IPS DF 6.9 (cell line): ENCODE data around the gene CHRNB2.

Source experiments
- DNase-seq: peaks from one replicate; pipeline ENCODE4 v3.0.0-alpha.2; 2013; ENCODE audit warnings: low read depth, low spot score
- H3K27ac ChIP-seq: one replicate; pipeline ENCODE4 v1.5.1; 2013; ENCODE audit warnings: low read length, control low read depth
- H3K27me3 ChIP-seq: 2 replicates; pipeline ENCODE4 v1.6.1; 2013; ENCODE audit warnings: mild to moderate bottlenecking, low read length; ENCODE audit not compliant: control insufficient read depth, insufficient read depth
- H3K36me3 ChIP-seq: 2 replicates; pipeline ENCODE4 v1.6.1; 2013; ENCODE audit warnings: low read length; ENCODE audit not compliant: control insufficient read depth, insufficient read depth
- H3K4me1 ChIP-seq: 2 replicates; pipeline ENCODE4 v1.6.1; 2013; ENCODE audit warnings: low read length; ENCODE audit not compliant: control insufficient read depth, insufficient read depth
- H3K4me3 ChIP-seq: 2 replicates; pipeline ENCODE4 v1.5.1; 2013; ENCODE audit warnings: mild to moderate bottlenecking, low read length
- H3K9me3 ChIP-seq: 2 replicates; pipeline ENCODE4 v1.6.1; 2013; ENCODE audit warnings: low read length, inconsistent platforms; ENCODE audit not compliant: control insufficient read depth, insufficient read depth
- WGBS: extraction: QIAGEN DNeasy Blood & Tissue Kit; methylation state at CpG from one replicate; pipeline ENCODE4 v1.1.7; 2013; ENCODE audit warnings: mixed read lengths, missing lambda C conversion rate; ENCODE audit not compliant: insufficient read length, insufficient coverage; 5-methylcytosine and 5-hydroxymethylcytosine counted together

Gene CHRNB2

DNA sequence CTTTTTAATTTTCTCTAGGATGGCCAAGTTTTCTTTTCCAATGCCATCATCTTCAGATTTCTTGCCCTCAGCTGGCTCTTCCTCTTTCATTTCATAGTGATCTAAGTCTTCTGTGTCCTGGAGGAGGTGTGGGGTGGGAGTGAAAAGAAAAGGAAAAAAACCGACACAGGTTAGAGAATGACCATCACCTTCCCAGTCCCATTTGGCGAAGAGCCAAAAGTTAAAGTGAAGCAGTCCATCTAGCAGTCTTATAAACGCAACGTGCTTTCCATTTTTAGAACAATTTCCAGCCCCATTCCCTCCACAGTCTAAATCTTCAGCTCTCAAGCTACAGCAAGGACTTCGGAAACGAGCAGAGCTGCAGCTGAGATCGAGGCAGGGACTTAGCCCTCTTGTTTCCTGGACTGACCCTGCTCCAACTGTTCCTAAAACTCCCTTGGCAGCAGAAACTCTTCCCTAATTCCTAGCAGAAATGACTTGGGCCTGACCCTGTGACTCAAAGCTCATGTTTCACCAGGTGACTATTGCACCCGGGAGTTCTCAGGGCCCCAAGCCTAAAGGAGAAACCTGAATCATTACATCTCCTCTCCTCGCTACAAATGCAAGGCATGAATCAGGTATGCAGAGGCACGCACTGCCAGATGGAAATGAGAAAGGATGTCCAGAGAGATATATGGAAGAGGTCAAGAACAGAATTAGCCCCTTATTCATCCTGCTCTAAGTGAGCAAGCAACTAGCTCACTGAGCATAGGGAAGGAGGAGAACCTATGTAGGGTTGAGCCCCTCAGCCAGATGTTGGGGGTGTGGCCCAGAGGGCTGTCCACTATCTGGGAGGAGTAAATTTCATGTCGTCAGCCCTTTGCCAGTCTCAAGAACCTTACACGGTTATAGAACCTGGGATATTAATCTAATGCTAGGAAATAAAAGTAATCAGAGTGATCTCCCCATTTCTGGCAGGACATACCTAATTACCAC lies 14.2 kb upstream of the CHRNB2 start:
- no peaks in the 10 kb centered on the region for H3K9me3 ChIP-seq
- H3K27me3 ChIP-seq, result no peaks in the 10 kb centered on the region
- peaks cover 46% of the 10 kb centered on the region for H3K36me3 ChIP-seq
- H3K4me1 ChIP-seq, result peaks cover 6% of the 10 kb centered on the region; the same call in 1 of the 2 replicates
- no peak overlapping the region for H3K27ac ChIP-seq
- DNase-seq, result no peak
- no CpG with 5 or more reads among the region's 12 CpGs for WGBS
- H3K4me3 ChIP-seq, result no peak overlapping the region

GRCh38 chr1:154556422-154556821 lies 11.2 kb upstream of the CHRNB2 start:
- no peaks in the 10 kb centered on the region for H3K9me3 ChIP-seq
- H3K27me3 ChIP-seq, result no peaks in the 10 kb centered on the region
- H3K36me3 ChIP-seq, result peaks cover 31% of the 10 kb centered on the region
- no peak overlapping the region for H3K27ac ChIP-seq
- WGBS, result no CpG with 5 or more reads among the region's 4 CpGs
- peaks cover 6% of the 10 kb centered on the region; the same call in 1 of the 2 replicates for H3K4me1 ChIP-seq
- no peak overlapping the region for H3K4me3 ChIP-seq
- no peak for DNase-seq

- WGBS, result no CpG with 5 or more reads among the region's 7 CpGs
- H3K4me3 ChIP-seq, result peak overlapping the region; percentile 55; the same call in 1 of the 2 replicates
- peaks cover 6% of the 10 kb centered on the region; the same call in 1 of the 2 replicates for H3K4me1 ChIP-seq
- H3K27me3 ChIP-seq, result no peaks in the 10 kb centered on the region
- no peaks in the 10 kb centered on the region for H3K9me3 ChIP-seq
- H3K36me3 ChIP-seq, result peaks cover 22% of the 10 kb centered on the region
- H3K27ac ChIP-seq, result no peak overlapping the region
- no peak for DNase-seq
These were observed 10.2 kb upstream of the CHRNB2 start for GRCh38 chr1:154557248-154557938.

GRCh38 chr1:154557939-154558719 lies 9.4 kb upstream of the CHRNB2 start, which contains the start of gene UBE2Q1:
TSS of gene UBE2Q1 (minus strand) at chr1:154558662. CDS start at chr1:154558553, 109 bp downstream.
- H3K4me1 ChIP-seq, result peaks cover 6% of the 10 kb centered on the region; the same call in 1 of the 2 replicates
- peak within 1 kb of the TSS; percentile 55 for H3K4me3 ChIP-seq
- no peaks in the 10 kb centered on the region for H3K27me3 ChIP-seq
- DNase-seq, result no peak
- no CpG with 5 or more reads among the region's 69 CpGs for WGBS
- H3K27ac ChIP-seq, result no peak within 1 kb of the TSS
- no peaks in the 10 kb centered on the region for H3K9me3 ChIP-seq
- H3K36me3 ChIP-seq, result peaks cover 17% of the 10 kb centered on the region; the same call in 1 of the 2 replicates

DNA sequence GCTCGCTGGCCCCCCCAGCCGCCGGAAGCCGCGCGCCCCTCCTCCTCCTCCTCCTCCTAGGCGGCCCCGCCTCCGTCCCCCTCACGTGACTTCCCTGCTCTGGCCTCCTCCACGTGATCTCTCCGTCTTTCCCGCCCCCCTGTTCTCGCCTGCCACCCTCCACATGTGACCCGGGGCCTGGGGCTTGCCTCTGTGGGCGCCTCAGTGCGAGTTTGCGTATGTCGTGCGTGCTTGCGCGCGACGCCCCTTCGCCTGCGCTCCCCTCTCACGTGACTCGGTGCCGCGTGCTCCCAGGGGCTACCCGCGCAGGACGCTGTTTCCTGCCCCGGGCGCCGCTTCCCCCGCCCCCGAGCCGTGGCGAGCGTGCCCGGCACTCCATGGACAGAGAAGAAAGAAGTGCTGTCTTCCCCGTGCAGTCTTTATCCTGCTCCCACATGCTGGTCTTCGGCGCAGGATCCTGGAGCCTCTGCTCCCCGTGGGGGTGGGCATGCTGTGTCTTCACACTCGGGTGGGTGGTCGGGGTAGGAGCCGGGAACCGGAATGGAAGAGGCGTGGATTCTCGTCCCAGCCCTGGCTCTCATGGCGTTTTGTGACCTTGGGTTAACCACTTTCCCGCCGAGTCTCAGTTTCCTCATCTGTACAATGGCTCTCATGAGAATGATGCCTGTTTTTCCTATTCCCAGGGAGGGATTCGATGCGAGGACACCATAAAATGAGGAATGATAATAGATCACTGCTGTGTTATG lies 8.7 kb upstream of the CHRNB2 start:
- Histone ChIP-seq H3K27ac (no peak overlapping the region), H3K9me3 (no peaks in the 10 kb centered on the region), H3K36me3 (peaks cover 11% of the 10 kb centered on the region; the same call in 1 of the 2 replicates), H3K4me3 (peak overlapping the region; percentile 55; the same call in 1 of the 2 replicates), H3K4me1 (peaks cover 6% of the 10 kb centered on the region; the same call in 1 of the 2 replicates), H3K27me3 (no peaks in the 10 kb centered on the region)
- peak; percentile 89 for DNase-seq
- no CpG with 5 or more reads among the region's 57 CpGs for WGBS

DNA sequence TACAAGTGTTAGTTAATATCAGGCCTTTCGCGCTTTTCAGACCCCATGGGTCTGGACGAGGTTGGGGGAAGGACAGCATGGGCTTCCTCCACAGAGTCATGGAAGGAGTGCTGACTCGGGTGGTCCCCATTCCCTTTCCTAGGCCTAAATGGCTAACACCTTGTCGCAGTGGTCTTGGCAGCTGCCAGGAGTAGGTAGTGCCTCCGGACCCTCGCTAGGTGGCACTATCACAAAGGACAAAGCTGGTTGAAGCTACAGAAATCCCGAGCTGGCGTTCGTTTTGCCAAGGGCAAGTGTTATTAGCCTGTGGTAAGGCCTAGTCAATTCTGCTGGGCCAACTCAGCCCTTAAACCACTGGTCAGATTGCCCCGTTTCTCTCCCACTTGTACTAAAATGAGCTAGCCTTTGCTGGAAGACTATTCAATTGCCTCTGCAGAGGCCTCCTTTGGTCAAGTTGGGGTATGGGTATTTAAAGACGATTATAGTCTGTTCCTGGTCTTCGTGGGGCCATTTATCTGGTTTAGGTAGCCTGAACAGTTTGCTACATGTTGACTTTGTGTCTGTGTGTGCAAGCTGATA lies 8.0 kb upstream of the CHRNB2 start:
- H3K4me3 ChIP-seq, result no peak overlapping the region; the same call in 1 of the 2 replicates
- H3K27ac ChIP-seq, result no peak overlapping the region
- no peaks in the 10 kb centered on the region for H3K9me3 ChIP-seq
- DNase-seq, result peak; percentile 95
- no peaks in the 10 kb centered on the region for H3K27me3 ChIP-seq
- peaks cover 6% of the 10 kb centered on the region; the same call in 1 of the 2 replicates for H3K4me1 ChIP-seq
- no CpG with 5 or more reads among the region's 13 CpGs for WGBS
- H3K36me3 ChIP-seq, result peaks cover 9% of the 10 kb centered on the region; the same call in 1 of the 2 replicates

DNA sequence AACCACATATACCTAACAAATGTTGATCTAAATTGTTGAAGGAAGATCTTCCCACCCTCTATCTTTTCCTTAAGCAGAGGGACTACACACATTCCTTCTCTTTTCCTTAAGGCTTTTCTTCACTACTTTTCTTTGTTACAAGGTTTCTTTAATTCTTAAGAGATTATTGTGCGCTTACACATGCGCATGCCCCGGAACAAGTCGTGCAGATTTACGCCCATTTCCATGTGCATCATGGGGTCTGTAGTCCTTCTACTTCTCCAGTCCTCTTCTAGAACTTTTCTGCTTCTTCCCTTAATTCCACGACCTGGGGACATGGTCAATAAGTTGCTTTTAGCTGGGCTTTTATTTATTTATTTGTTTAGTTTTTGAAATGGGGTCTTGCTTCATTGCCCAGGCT lies 1.7 kb upstream of the CHRNB2 start:
- Histone ChIP-seq H3K36me3 (no peaks in the 10 kb centered on the region), H3K9me3 (no peaks in the 10 kb centered on the region), H3K27me3 (no peaks in the 10 kb centered on the region), H3K27ac (no peak overlapping the region), H3K4me3 (no peak overlapping the region), H3K4me1 (peaks cover 4% of the 10 kb centered on the region; the same call in 1 of the 2 replicates)
- WGBS, result no CpG with 5 or more reads among the region's 6 CpGs
- no peak for DNase-seq

DNA sequence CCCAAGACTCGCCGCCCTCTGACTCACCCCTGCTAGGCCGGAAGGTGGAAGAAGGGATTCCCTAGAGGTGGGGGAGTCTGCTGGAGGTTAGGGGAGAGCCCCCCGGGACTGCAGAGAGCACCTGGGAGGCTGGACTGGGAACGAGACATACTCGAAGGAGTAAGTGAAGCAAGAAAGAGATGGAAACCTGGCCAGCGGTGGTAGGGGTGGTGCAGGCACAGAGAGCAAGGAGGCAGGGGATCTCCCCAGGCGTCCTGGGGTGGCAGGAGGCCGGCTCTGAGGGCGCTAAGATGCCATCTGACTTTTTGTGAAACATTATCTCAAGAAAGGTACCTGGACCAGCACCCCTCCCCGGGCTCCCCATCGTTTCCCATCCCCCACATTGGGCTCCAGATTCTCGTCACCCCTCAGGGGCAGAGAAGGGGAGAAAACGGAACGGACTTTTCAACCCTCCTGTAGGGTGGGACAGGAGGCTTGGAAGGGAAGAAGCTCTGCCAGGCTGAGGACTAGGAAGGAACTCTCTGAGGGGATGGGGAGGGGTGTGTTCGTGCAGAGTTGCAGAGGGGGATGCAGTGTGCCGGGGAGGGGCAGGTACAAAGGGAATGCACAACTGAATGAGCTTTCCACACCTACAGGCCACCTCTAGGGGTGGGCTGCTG lies 708 bp downstream of the CHRNB2 start:
- no peak for DNase-seq
- Histone ChIP-seq H3K27ac (no peak overlapping the region), H3K4me3 (peak overlapping the region; percentile 3; the same call in 1 of the 2 replicates), H3K27me3 (no peaks in the 10 kb centered on the region), H3K9me3 (no peaks in the 10 kb centered on the region), H3K36me3 (0 out of 2 replicates have a peak, but pooled peaks cover 4% of the 10 kb centered on the region), H3K4me1 (peaks cover 4% of the 10 kb centered on the region; the same call in 1 of the 2 replicates)
- WGBS, result no CpG with 5 or more reads among the region's 17 CpGs
